CD4-positive, alpha-beta T cell treated with Interleukin-15 for 4 hours (primary cell): ENCODE measurements around the gene TNFRSF6B.
"Not testable (repeated sequence)": the region's sequence is repeated elsewhere in the genome, so short reads cannot be mapped to it uniquely, and the experiment has no call there.

Experiments
- DNase-seq: peaks from one replicate; pipeline ENCODE4 v3.0.0-alpha.2; 2020; ENCODE audit warnings: low spot score

Gene TNFRSF6B

GRCh38 chr20:63709149-63709527, 12.7 kb downstream of the TNFRSF6B start:
- no peak for DNase-seq

- no peak for DNase-seq
Observed at GRCh38 chr20:63711085-63711645, 14.7 kb downstream of the TNFRSF6B start.

- DNase-seq: no peak
Observed at GRCh38 chr20:63712191-63712590, 15.7 kb downstream of the TNFRSF6B start.

GRCh38 chr20:63714858-63715257, 18.4 kb downstream of the TNFRSF6B start:
- DNase-seq: no peak

- DNase-seq: no peak
Observed at GRCh38 chr20:63718996-63719395, 22.5 kb downstream of the TNFRSF6B start.

GRCh38 chr20:63722967-63723622, 26.6 kb downstream of the TNFRSF6B start:
- not testable (repeated sequence) for DNase-seq

- DNase-seq: not testable (repeated sequence)
Observed at GRCh38 chr20:63730189-63730733, 33.8 kb downstream of the TNFRSF6B start.

GRCh38 chr20:63731410-63731809, 35.0 kb downstream of the TNFRSF6B start:
- DNase-seq: no peak

- DNase-seq: no peak
Observed at GRCh38 chr20:63732118-63733095, 36.0 kb downstream of the TNFRSF6B start.

- no peak for DNase-seq
Observed at GRCh38 chr20:63733117-63733516, 36.7 kb downstream of the TNFRSF6B start.

- DNase-seq: no peak
Observed at GRCh38 chr20:63733579-63734081, 37.2 kb downstream of the TNFRSF6B start.

GRCh38 chr20:63734111-63734945, 37.9 kb downstream of the TNFRSF6B start:
- no peak for DNase-seq

GRCh38 chr20:63734946-63735858, 38.8 kb downstream of the TNFRSF6B start:
- no peak for DNase-seq

GRCh38 chr20:63735859-63736718, 39.6 kb downstream of the TNFRSF6B start, which contains the start of gene LIME1:
LIME1 (plus strand) TSS chr20:63736664; CDS start chr20:63737550, 886 bp downstream.
- DNase-seq: peak; percentile 83

- peak; percentile 58 for DNase-seq
Observed at GRCh38 chr20:63736893-63737694, 40.6 kb downstream of the TNFRSF6B start.

GRCh38 chr20:63737695-63737944, 41.2 kb downstream of the TNFRSF6B start:
- DNase-seq: no peak

GRCh38 chr20:63737945-63738686, 41.7 kb downstream of the TNFRSF6B start:
- DNase-seq: no peak

GRCh38 chr20:63738687-63739129, 42.3 kb downstream of the TNFRSF6B start:
- DNase-seq: no peak
